PC-9 (cell line): Measurements from ENCODE around the gene RNF43. TPM values are rescaled to one million over a fixed set of nuclear protein-coding genes. Genes with fewer than 3 reads are reported as not detected.

Source experiments
- BruUV-seq: library from RNA; stranded (reverse); fragments of 400-500 nt; replicated peaks from 2 replicates; lab custom pipeline; 2021; lab: Mats Ljungman, UMichigan
- CTCF ChIA-PET: fragments of 300-600 bp; sonication (Branson Sonifier 250); formaldehyde crosslinking; loops from one replicate; lab custom pipeline; 2022; ENCODE audit warnings: antibody characterized with exemption; lab: Charles Lee
- POLR2A ChIA-PET: fragments of 300-600 bp; sonication (Branson Sonifier 250); formaldehyde crosslinking; loops from one replicate; lab custom pipeline; 2022; ENCODE audit warnings: antibody characterized with exemption; ENCODE audit not compliant: unreplicated experiment; lab: Charles Lee
- DNase-seq, 2 experiments: peaks; one replicate each; pipeline versions ENCODE4 v3.0.0 to v3.0.0-alpha.2; 2015 to 2022; ENCODE audit warnings: mixed read lengths in 1 of 2
- H2AFZ ChIP-seq: fragments of 200-600 bp; sonication (generic); 2 replicates; pipeline ENCODE4 v1.8.1; 2017; ENCODE audit warnings: antibody characterized with exemption
- H3F3A ChIP-seq: fragments of 200-600 bp; sonication (generic); 2 replicates; pipeline ENCODE4 v1.8.1; 2017; ENCODE audit warnings: antibody characterized with exemption, mild to moderate bottlenecking, low read depth; ENCODE audit not compliant: insufficient read depth
- H3K27ac ChIP-seq: fragments of 200-600 bp; sonication (generic); 2 replicates; pipeline ENCODE4 v1.6.1; 2016; ENCODE audit warnings: mixed run types
- H3K27me3 ChIP-seq: fragments of 200-600 bp; sonication (generic); 2 replicates; pipeline ENCODE4 v1.6.1; 2016; ENCODE audit warnings: low read depth, mixed run types; ENCODE audit not compliant: insufficient read depth
- H3K36me3 ChIP-seq: fragments of 200-600 bp; sonication (generic); 2 replicates; pipeline ENCODE4 v1.6.1; 2016; ENCODE audit warnings: low read depth, mixed run types
- H3K4me1 ChIP-seq: fragments of 200-600 bp; sonication (generic); replicated peaks from 2 replicates; pipeline ENCODE4 v1.6.1; 2016; ENCODE audit warnings: mixed run types; ENCODE audit not compliant: insufficient read depth
- H3K4me2 ChIP-seq: fragments of 200-600 bp; sonication (generic); 2 replicates; pipeline ENCODE4 v1.6.1; 2017; ENCODE audit warnings: mixed run types
- H3K4me3 ChIP-seq: fragments of 200-600 bp; sonication (generic); 2 replicates; pipeline ENCODE4 v1.6.1; 2016; ENCODE audit warnings: mixed run types
- H3K79me2 ChIP-seq: fragments of 200-600 bp; sonication (generic); 2 replicates; pipeline ENCODE4 v1.6.1; 2017; ENCODE audit warnings: low read depth, mixed run types
- H3K9me2 ChIP-seq: fragments of 200-600 bp; sonication (generic); 2 replicates; pipeline ENCODE4 v1.8.1; 2017; ENCODE audit warnings: mild to moderate bottlenecking; ENCODE audit not compliant: insufficient read depth
- H3K9me3 ChIP-seq: fragments of 200-600 bp; sonication (generic); 2 replicates; pipeline ENCODE4 v1.8.1; 2016; ENCODE audit warnings: low read depth; ENCODE audit not compliant: insufficient read depth
- H4K20me1 ChIP-seq: fragments of 200-600 bp; sonication (generic); 2 replicates; pipeline ENCODE4 v1.8.1; 2017; ENCODE audit not compliant: insufficient read depth
- CTCF ChIP-seq: fragments of 200-600 bp; sonication (generic); conservative IDR thresholded peaks from 2 replicates; pipeline ENCODE4 v1.6.1; 2017; ENCODE audit warnings: mixed run types, antibody characterized with exemption, mild to moderate bottlenecking, moderate library complexity
- EZH2 ChIP-seq: fragments of 200-600 bp; sonication (generic); IDR thresholded peaks from 2 replicates; pipeline ENCODE4 v1.8.0; 2017; ENCODE audit warnings: antibody characterized with exemption, low read depth
- intact Hi-C: fragments of 100-400 bp; cut with micrococcal nuclease; formaldehyde crosslinking; loops from one replicate; pipeline ENCODE4 v1.10.0; 2022; ENCODE audit not compliant: unreplicated experiment
- total RNA-seq: library from RNA; stranded (reverse); gene quantifications from 2 replicates; pipeline ENCODE4 v1.2.3, GENCODE V29; 2021

RNF43 gene
- total RNA-seq, 1 experiment from 2014 or later = 0.33 TPM

GRCh38 chr17:58403311-58403710 lies 14.0 kb downstream of the RNF43 start:
- BruUV-seq = no TSS peak
- no peaks in the 10 kb centered on the region for H3K9me2 ChIP-seq
- ChIA-PET POLR2A (no interaction called here), CTCF (no interaction called here)
- H3K27ac ChIP-seq = no peak overlapping the region
- 0 out of 2 replicates have a peak, but pooled peaks cover 6% of the 10 kb centered on the region for H3K27me3 ChIP-seq
- H4K20me1 ChIP-seq = no peaks in the 10 kb centered on the region
- TF ChIP-seq EZH2 (no peak), CTCF (no peak)
- no peak overlapping the region for H3K4me2 ChIP-seq
- intact Hi-C loops = no loop called here
- no peak overlapping the region for H2AFZ ChIP-seq
- H3K4me1 ChIP-seq = peaks cover 23% of the 10 kb centered on the region
- no peaks in the 10 kb centered on the region for H3K79me2 ChIP-seq
- H3F3A ChIP-seq = peaks cover 14% of the 10 kb centered on the region; the same call in 1 of the 2 replicates
- no peak for DNase-seq
- no peaks in the 10 kb centered on the region for H3K36me3 ChIP-seq
- no peaks in the 10 kb centered on the region; the same call in 1 of the 2 replicates for H3K9me3 ChIP-seq
- H3K4me3 ChIP-seq = no peak overlapping the region

- H3F3A ChIP-seq = peaks cover 14% of the 10 kb centered on the region; the same call in 1 of the 2 replicates
- H3K27me3 ChIP-seq = 0 out of 2 replicates have a peak, but pooled peaks cover 6% of the 10 kb centered on the region
- DNase-seq = peak; percentile 14 to 69
- BruUV-seq = no TSS peak
- H4K20me1 ChIP-seq = no peaks in the 10 kb centered on the region
- no peaks in the 10 kb centered on the region for H3K36me3 ChIP-seq
- TF ChIP-seq EZH2 = no peak
- TF ChIP-seq CTCF = no peak
- no peaks in the 10 kb centered on the region for H3K79me2 ChIP-seq
- no peak overlapping the region for H3K4me3 ChIP-seq
- intact Hi-C loops = no loop called here
- H3K4me1 ChIP-seq = peaks cover 23% of the 10 kb centered on the region
- H3K27ac ChIP-seq = no peak overlapping the region
- no peaks in the 10 kb centered on the region; the same call in 1 of the 2 replicates for H3K9me3 ChIP-seq
- H3K4me2 ChIP-seq = 0 out of 2 replicates have a peak overlapping the region, but pooled peaks have one; percentile 31
- POLR2A ChIA-PET = no interaction called here
- CTCF ChIA-PET = no interaction called here
- H2AFZ ChIP-seq = no peak overlapping the region
- no peaks in the 10 kb centered on the region for H3K9me2 ChIP-seq
Measured at GRCh38 chr17:58402679-58403078, 14.7 kb downstream of the RNF43 start.

GRCh38 chr17:58402047-58402446 lies 15.3 kb downstream of the RNF43 start:
- Histone ChIP-seq H3K9me3 (no peaks in the 10 kb centered on the region; the same call in 1 of the 2 replicates), H2AFZ (no peak overlapping the region), H3K36me3 (no peaks in the 10 kb centered on the region), H3K4me3 (no peak overlapping the region), H3K79me2 (no peaks in the 10 kb centered on the region), H3F3A (peaks cover 14% of the 10 kb centered on the region; the same call in 1 of the 2 replicates), H3K4me1 (peaks cover 23% of the 10 kb centered on the region), H3K9me2 (no peaks in the 10 kb centered on the region), H4K20me1 (no peaks in the 10 kb centered on the region), H3K4me2 (peak overlapping the region; percentile 31), H3K27me3 (0 out of 2 replicates have a peak, but pooled peaks cover 6% of the 10 kb centered on the region), H3K27ac (peak overlapping the region; percentile 27)
- TF ChIP-seq CTCF = no peak
- TF ChIP-seq EZH2 = no peak
- no TSS peak for BruUV-seq
- ChIA-PET CTCF (no interaction called here), POLR2A (no interaction called here)
- peak in 1 of 2 experiments; percentile 40 for DNase-seq
- intact Hi-C loops = no loop called here
